HL-60 (cell line): ENCODE results near the gene RBM23.

Experiments
- DNase-seq, 2 experiments: peaks; one replicate each; pipeline ENCODE4 v3.0.0-alpha.2; 2010 to 2020; ENCODE audit warnings: low read depth in 1 of 2, low spot score in 1 of 2
- H3K27ac ChIP-seq: fragments of 250-450 bp; sonication (Bioruptor Pico); replicated peaks from 2 replicates; pipeline ENCODE4 v1.5.1; 2020; ENCODE audit warnings: mild to moderate bottlenecking, moderate library complexity
- H3K27me3 ChIP-seq: fragments of 250-450 bp; sonication (Bioruptor Pico); 2 replicates; pipeline ENCODE4 v1.5.1; 2021; ENCODE audit warnings: mild to moderate bottlenecking, moderate library complexity; ENCODE audit not compliant: insufficient read depth, poor library complexity, severe bottlenecking
- H3K4me3 ChIP-seq: replicated peaks from 2 replicates; pipeline ENCODE4 v1.5.1; 2011; ENCODE audit warnings: mild to moderate bottlenecking, control low read depth, low read length; ENCODE audit not compliant: insufficient read depth
- GABPA ChIP-seq: IDR thresholded peaks from 2 replicates; pipeline ENCODE4 v1.6.1; 2012; ENCODE audit warnings: low read depth
- POLR2AphosphoS5 ChIP-seq: IDR thresholded peaks from 2 replicates; pipeline ENCODE4 v1.6.1; 2012; ENCODE audit warnings: low read depth
- SPI1 ChIP-seq: IDR thresholded peaks from 2 replicates; pipeline ENCODE4 v1.6.1; 2012; ENCODE audit warnings: low read depth, mild to moderate bottlenecking, borderline replicate concordance
- TF ChIP-seq, protein P1 (sequence below): IDR thresholded peaks from 2 replicates; pipeline ENCODE4 v1.6.1; 2012; ENCODE audit warnings: low read depth; ENCODE audit not compliant: insufficient replicate concordance
- TF ChIP-seq, protein P2 (sequence below): IDR thresholded peaks from one replicate; pipeline ENCODE4 v1.5.1; 2011; ENCODE audit warnings: low read length, control low read depth, inconsistent platforms; ENCODE audit not compliant: insufficient read depth

The RBM23 gene

DNA sequence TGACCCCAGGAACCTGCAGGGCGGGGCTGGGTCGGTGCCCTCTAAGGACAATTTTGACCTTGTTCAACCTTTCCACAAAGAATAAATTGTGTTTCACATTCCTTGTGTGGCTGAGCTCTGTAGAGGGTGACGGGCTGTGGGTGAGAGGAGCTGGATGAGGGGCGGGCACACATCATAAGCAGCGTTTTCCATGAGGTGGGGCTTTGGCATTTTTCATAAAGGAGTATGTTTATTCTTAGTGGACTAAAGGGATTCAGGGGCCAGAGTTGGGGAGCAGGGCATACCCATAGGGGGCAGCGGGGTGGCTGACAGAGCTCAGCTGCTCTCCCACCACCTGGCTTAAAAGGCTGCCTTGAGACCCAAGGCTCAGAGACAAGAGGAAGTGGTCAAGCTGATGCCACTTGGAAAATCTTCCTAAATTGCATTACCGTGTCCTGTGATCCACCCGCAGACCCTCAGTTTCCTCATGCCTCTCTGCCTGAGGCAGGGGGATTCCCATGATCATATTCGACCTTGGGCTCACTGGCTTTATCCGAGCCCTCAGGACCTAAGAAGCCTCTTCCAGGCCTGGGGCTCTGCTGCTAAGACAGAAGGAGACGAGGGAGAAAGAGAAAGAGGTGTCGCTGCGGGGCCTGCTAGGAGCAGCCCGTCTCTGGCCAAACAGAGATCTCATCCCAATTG is 71.1 kb downstream of the RBM23 start:
- no peaks in the 10 kb centered on the region for H3K27me3 ChIP-seq
- DNase-seq, result no peak
- H3K4me3 ChIP-seq, result no peak overlapping the region
- TF ChIP-seq, protein P1, sequence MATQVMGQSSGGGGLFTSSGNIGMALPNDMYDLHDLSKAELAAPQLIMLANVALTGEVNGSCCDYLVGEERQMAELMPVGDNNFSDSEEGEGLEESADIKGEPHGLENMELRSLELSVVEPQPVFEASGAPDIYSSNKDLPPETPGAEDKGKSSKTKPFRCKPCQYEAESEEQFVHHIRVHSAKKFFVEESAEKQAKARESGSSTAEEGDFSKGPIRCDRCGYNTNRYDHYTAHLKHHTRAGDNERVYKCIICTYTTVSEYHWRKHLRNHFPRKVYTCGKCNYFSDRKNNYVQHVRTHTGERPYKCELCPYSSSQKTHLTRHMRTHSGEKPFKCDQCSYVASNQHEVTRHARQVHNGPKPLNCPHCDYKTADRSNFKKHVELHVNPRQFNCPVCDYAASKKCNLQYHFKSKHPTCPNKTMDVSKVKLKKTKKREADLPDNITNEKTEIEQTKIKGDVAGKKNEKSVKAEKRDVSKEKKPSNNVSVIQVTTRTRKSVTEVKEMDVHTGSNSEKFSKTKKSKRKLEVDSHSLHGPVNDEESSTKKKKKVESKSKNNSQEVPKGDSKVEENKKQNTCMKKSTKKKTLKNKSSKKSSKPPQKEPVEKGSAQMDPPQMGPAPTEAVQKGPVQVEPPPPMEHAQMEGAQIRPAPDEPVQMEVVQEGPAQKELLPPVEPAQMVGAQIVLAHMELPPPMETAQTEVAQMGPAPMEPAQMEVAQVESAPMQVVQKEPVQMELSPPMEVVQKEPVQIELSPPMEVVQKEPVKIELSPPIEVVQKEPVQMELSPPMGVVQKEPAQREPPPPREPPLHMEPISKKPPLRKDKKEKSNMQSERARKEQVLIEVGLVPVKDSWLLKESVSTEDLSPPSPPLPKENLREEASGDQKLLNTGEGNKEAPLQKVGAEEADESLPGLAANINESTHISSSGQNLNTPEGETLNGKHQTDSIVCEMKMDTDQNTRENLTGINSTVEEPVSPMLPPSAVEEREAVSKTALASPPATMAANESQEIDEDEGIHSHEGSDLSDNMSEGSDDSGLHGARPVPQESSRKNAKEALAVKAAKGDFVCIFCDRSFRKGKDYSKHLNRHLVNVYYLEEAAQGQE, result no peak
- peak; percentile 51; the same call in 1 of the 2 replicates for TF ChIP-seq SPI1
- H3K27ac ChIP-seq, result no peak overlapping the region

DNA sequence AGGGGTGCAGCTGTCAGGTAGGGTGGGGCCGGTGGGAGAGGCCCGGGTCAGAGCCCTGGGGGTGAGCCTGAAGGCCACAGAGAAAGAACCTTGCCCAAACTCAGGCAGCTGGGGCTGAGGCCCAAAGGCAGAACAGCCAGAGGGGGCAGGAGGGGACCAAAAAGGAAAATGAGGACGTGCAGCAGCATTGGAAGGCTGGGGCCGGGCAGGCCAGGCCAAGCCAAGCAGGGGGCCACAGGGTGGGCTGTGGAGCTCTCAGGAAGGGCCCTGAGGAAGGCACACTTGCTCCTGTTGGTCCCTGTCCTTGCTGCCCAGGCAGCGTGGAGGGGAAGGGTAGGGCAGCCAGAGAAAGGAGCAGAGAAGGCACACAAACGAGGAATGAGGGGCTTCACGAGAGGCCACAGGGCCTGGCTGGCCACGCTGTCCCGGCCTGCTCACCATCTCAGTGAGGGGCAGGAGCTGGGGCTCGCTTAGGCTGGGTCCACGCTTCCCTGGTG is 72.1 kb downstream of the RBM23 start:
- Histone ChIP-seq H3K27me3 (no peaks in the 10 kb centered on the region), H3K27ac (no peak overlapping the region), H3K4me3 (no peak overlapping the region)
- DNase-seq, result no peak
- TF ChIP-seq SPI1 (no peak), GABPA (no peak), POLR2AphosphoS5 (no peak)
- TF ChIP-seq, protein P1, result no peak
- TF ChIP-seq, protein P2, sequence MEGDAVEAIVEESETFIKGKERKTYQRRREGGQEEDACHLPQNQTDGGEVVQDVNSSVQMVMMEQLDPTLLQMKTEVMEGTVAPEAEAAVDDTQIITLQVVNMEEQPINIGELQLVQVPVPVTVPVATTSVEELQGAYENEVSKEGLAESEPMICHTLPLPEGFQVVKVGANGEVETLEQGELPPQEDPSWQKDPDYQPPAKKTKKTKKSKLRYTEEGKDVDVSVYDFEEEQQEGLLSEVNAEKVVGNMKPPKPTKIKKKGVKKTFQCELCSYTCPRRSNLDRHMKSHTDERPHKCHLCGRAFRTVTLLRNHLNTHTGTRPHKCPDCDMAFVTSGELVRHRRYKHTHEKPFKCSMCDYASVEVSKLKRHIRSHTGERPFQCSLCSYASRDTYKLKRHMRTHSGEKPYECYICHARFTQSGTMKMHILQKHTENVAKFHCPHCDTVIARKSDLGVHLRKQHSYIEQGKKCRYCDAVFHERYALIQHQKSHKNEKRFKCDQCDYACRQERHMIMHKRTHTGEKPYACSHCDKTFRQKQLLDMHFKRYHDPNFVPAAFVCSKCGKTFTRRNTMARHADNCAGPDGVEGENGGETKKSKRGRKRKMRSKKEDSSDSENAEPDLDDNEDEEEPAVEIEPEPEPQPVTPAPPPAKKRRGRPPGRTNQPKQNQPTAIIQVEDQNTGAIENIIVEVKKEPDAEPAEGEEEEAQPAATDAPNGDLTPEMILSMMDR, result no peak

DNA sequence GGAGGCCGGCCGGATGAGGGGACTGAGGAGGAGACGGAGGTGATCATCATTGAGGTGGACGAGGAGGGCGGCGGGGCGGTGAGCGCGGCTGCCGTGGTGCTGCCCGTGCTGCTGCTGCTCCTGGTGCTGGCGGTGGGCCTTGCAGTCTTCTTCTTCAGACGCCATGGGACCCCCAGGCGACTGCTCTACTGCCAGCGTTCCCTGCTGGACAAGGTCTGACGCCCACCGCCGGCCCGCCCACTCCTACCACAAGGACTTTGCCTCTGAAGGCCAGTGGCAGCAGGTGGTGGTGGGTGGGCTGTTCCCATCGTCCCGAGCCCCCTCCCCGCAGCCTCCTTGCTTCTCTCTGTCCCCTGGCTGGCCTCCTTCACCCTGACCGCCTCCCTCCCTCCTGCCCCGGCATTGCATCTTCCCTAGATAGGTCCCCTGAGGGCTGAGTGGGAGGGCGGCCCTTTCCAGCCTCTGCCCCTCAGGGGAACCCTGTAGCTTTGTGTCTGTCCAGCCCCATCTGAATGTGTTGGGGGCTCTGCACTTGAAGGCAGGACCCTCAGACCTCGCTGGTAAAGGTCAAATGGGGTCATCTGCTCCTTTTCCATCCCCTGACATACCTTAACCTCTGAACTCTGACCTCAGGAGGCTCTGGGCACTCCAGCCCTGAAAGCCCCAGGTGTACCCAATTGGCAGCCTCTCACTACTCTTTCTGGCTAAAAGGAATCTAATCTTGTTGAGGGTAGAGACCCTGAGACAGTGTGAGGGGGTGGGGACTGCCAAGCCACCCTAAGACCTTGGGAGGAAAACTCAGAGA is 72.9 kb downstream of the RBM23 start:
- H3K27me3 ChIP-seq, result no peaks in the 10 kb centered on the region
- TF ChIP-seq SPI1 (no peak), POLR2AphosphoS5 (no peak), GABPA (no peak)
- TF ChIP-seq, protein P1, result no peak
- TF ChIP-seq, protein P2, result no peak

More for the DNA sequence above, 72.9 kb downstream of the RBM23 start:
- DNase-seq, result no peak
- H3K4me3 ChIP-seq, result no peak overlapping the region
- H3K27ac ChIP-seq, result no peak overlapping the region
